MM.1S (cell line): ENCODE data around the gene NSUN4.
A peak's percentile ranks its signal among the peaks of the same experiment; 100 is the strongest.

Experiments used
- DNase-seq: peaks from one replicate; pipeline ENCODE4 v3.0.0-alpha.2; 2015
- H2AFZ ChIP-seq: fragments of 300-600 bp; sonication (generic); 2 replicates; pipeline ENCODE4 v1.6.0; 2016; ENCODE audit warnings: antibody characterized with exemption, low read length
- H3F3A ChIP-seq: fragments of 300-600 bp; sonication (generic); 2 replicates; pipeline ENCODE4 v1.6.1; 2016; ENCODE audit warnings: mild to moderate bottlenecking, antibody characterized with exemption, low read length, moderate library complexity, mixed read lengths; ENCODE audit not compliant: insufficient read depth
- H3K27ac ChIP-seq: fragments of 300-600 bp; sonication (generic); 2 replicates; pipeline ENCODE4 v1.5.1; 2016; ENCODE audit warnings: mild to moderate bottlenecking, low read length
- H3K27me3 ChIP-seq: fragments of 300-600 bp; sonication (generic); replicated peaks from 2 replicates; pipeline ENCODE4 v1.6.0; 2016; ENCODE audit warnings: low read length; ENCODE audit not compliant: insufficient read depth
- H3K36me3 ChIP-seq: fragments of 300-600 bp; sonication (generic); replicated peaks from 2 replicates; pipeline ENCODE4 v1.6.1; 2016; ENCODE audit warnings: mild to moderate bottlenecking, low read length, mixed read lengths; ENCODE audit not compliant: insufficient read depth
- H3K4me1 ChIP-seq: fragments of 300-600 bp; sonication (generic); 2 replicates; pipeline ENCODE4 v1.6.1; 2016; ENCODE audit warnings: low read length, mixed read lengths
- H3K4me2 ChIP-seq: fragments of 300-600 bp; sonication (generic); 2 replicates; pipeline ENCODE4 v1.6.0; 2016; ENCODE audit warnings: low read depth, low read length
- H3K4me3 ChIP-seq: fragments of 300-600 bp; sonication (generic); 2 replicates; pipeline ENCODE4 v1.5.1; 2016; ENCODE audit warnings: low read length, mixed read lengths
- H3K79me2 ChIP-seq: fragments of 300-600 bp; sonication (generic); 2 replicates; pipeline ENCODE4 v1.6.1; 2016; ENCODE audit warnings: mixed run types, low read length, mixed read lengths
- H3K9ac ChIP-seq: fragments of 300-600 bp; sonication (generic); 2 replicates; pipeline ENCODE4 v1.6.1; 2016; ENCODE audit warnings: low read length, mixed read lengths
- H3K9me2 ChIP-seq: fragments of 300-600 bp; sonication (generic); replicated peaks from 2 replicates; pipeline ENCODE4 v1.6.1; 2016; ENCODE audit warnings: mild to moderate bottlenecking, low read length, mixed read lengths; ENCODE audit not compliant: insufficient read depth
- H3K9me3 ChIP-seq: fragments of 300-600 bp; sonication (generic); replicated peaks from 2 replicates; pipeline ENCODE4 v1.6.1; 2016; ENCODE audit warnings: mild to moderate bottlenecking, low read length, mixed read lengths; ENCODE audit not compliant: insufficient read depth
- H4K20me1 ChIP-seq: fragments of 300-600 bp; sonication (generic); 2 replicates; pipeline ENCODE4 v1.6.1; 2016; ENCODE audit warnings: mild to moderate bottlenecking, low read length, moderate library complexity, mixed read lengths; ENCODE audit not compliant: insufficient read depth
- CTCF ChIP-seq: fragments of 300-600 bp; sonication (generic); IDR thresholded peaks from 2 replicates; pipeline ENCODE4 v1.5.1; 2016; ENCODE audit warnings: antibody characterized with exemption, low read length, mixed read lengths
- EZH2 ChIP-seq: fragments of 300-600 bp; sonication (generic); optimal IDR thresholded peaks from 2 replicates; pipeline ENCODE3; 2017; ENCODE audit warnings: low read depth, mild to moderate bottlenecking, antibody characterized with exemption, low read length, mixed read lengths
- EZH2phosphoT487 ChIP-seq: fragments of 300-600 bp; sonication (generic); IDR thresholded peaks from 2 replicates; pipeline ENCODE4 v1.6.1; 2018; ENCODE audit warnings: antibody characterized with exemption, low read length

The NSUN4 gene

GRCh38 chr1:46396441-46397398 is 56.1 kb downstream of the NSUN4 start:
- TF ChIP-seq EZH2phosphoT487 (no peak), EZH2 (no peak), CTCF (no peak)
- no peaks in the 10 kb centered on the region for H4K20me1 ChIP-seq
- no peaks in the 10 kb centered on the region for H3K9me3 ChIP-seq
- H3K36me3 ChIP-seq, result no peaks in the 10 kb centered on the region
- H3K4me3 ChIP-seq, result no peak overlapping the region
- no peaks in the 10 kb centered on the region for H3K27me3 ChIP-seq
- H3K9me2 ChIP-seq, result no peaks in the 10 kb centered on the region
- no peak for DNase-seq
- H2AFZ ChIP-seq, result no peak overlapping the region
- H3K9ac ChIP-seq, result no peak overlapping the region
- peaks cover 42% of the 10 kb centered on the region for H3K79me2 ChIP-seq
- H3F3A ChIP-seq, result peaks cover 23% of the 10 kb centered on the region
- no peak overlapping the region for H3K4me2 ChIP-seq
- no peak overlapping the region for H3K27ac ChIP-seq
- peaks cover 34% of the 10 kb centered on the region for H3K4me1 ChIP-seq

- Histone ChIP-seq H3K27me3 (no peaks in the 10 kb centered on the region), H3K4me1 (peaks cover 34% of the 10 kb centered on the region), H3K27ac (peak overlapping the region; percentile 50), H3K36me3 (no peaks in the 10 kb centered on the region), H3F3A (peaks cover 23% of the 10 kb centered on the region), H3K9me2 (no peaks in the 10 kb centered on the region), H2AFZ (no peak overlapping the region), H3K9ac (0 out of 2 replicates have a peak overlapping the region, but pooled peaks have one; percentile 2), H3K4me2 (peak overlapping the region; percentile 56; the same call in 1 of the 2 replicates), H3K79me2 (peaks cover 42% of the 10 kb centered on the region), H3K9me3 (no peaks in the 10 kb centered on the region), H3K4me3 (peak overlapping the region; percentile 10; the same call in 1 of the 2 replicates), H4K20me1 (no peaks in the 10 kb centered on the region)
- TF ChIP-seq EZH2 (no peak), CTCF (no peak), EZH2phosphoT487 (no peak)
- peak; percentile 54 for DNase-seq
These were observed 58.7 kb downstream of the NSUN4 start for GRCh38 chr1:46399307-46399706.

GRCh38 chr1:46400421-46400820 is 59.8 kb downstream of the NSUN4 start:
- Histone ChIP-seq H3K4me3 (no peak overlapping the region; the same call in 1 of the 2 replicates), H2AFZ (no peak overlapping the region), H3K4me1 (peaks cover 29% of the 10 kb centered on the region), H3K9me3 (no peaks in the 10 kb centered on the region), H3F3A (peaks cover 12% of the 10 kb centered on the region), H3K4me2 (peak overlapping the region; percentile 56), H3K27ac (peak overlapping the region; percentile 50; the same call in 1 of the 2 replicates), H3K79me2 (peaks cover 32% of the 10 kb centered on the region), H3K9ac (no peak overlapping the region), H3K27me3 (no peaks in the 10 kb centered on the region), H4K20me1 (no peaks in the 10 kb centered on the region), H3K36me3 (no peaks in the 10 kb centered on the region), H3K9me2 (no peaks in the 10 kb centered on the region)
- peak; percentile 71 for DNase-seq
- TF ChIP-seq EZH2phosphoT487, result no peak
